HG02973 (cell line): Measurements from ENCODE around the gene CUX1.
"Not testable (repeated sequence)": the region's sequence is repeated elsewhere in the genome, so short reads cannot be mapped to it uniquely, and the experiment has no call there.

Experiments
- ATAC-seq: cut with Tn5 transposase; IDR thresholded peaks from one replicate; pipeline ENCODE4 v1.9.1; 2021; ENCODE audit warnings: moderate library complexity; ENCODE audit not compliant: unreplicated experiment

Gene CUX1

GRCh38 chr7:101823096-101823495 lies 5.7 kb downstream of the CUX1 start:
- no peak for ATAC-seq

DNA sequence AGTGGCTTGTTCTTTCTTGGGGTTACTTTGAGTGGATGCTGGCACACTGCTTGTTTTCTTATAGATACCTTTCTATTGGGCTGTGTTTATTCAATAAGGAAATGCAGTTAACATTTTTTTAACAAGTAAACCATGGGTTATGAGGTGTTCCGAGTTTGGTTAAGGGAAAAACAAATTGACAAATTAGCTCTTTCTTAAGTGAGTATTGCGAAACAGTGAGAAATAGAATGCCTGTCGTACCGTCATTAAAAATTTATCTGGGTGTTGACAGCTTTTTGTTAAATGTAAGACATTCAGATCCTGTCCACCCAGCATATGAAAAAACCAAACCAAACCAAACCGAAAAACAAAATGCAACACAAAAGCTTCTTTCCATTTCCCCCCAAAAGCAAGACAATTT lies 6.2 kb downstream of the CUX1 start:
- ATAC-seq = no peak

DNA sequence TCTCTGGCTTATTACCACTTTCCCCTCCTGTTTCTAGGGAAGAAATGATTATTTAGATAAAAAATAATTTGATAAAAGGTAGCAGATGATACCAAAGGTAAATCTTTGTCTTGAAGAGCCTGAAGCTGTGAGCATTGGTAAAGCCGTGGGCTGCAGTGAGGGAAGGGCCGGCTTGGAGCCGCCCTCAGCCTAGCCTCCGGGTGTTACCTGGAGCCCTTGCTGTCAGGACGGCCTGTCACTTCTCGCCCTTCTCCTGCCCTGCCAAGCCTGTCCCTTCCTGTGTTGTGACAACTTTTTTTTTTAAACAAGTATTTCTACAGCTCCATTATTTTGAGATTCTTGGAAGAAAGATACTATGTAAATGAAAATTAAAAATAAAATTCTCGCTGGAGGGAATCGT lies 7.0 kb downstream of the CUX1 start:
- no peak for ATAC-seq

DNA sequence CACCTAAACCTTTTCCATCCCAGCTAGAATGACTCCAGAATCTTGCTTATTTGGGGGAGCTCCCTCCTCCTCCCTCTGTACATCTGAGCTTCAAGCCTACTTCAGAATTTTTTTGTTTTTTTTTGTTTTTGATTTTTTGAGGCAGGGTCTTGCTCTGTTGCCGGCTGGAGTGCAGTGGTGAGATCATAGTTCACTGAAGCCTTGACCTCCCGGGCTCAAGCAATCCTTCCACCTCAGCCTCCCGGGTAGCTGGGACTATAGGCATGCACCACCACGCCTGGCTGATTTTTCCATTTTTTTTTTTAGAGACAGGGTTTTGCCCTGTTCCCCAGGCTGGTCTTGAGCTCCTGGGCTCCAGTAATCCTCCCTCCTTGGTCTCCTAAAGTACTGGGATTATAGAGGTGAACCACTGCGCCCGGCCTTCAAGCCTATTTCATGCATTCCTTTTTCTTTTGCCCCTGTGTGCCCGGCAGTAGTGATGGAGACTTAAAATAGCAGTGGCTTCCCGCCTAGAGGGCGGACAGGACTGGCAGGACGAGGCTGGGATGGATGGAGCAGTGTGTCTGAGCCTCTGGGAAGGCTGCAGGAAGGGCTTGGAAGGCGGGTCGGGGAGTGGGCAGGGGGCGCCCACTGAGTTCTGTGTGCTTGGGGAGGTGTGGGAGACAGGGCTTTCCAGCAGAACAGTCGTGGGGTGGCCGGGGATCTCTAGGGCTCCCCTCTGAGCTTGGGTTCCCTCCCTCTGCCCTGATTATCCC lies 8.8 kb downstream of the CUX1 start:
- ATAC-seq = no peak

DNA sequence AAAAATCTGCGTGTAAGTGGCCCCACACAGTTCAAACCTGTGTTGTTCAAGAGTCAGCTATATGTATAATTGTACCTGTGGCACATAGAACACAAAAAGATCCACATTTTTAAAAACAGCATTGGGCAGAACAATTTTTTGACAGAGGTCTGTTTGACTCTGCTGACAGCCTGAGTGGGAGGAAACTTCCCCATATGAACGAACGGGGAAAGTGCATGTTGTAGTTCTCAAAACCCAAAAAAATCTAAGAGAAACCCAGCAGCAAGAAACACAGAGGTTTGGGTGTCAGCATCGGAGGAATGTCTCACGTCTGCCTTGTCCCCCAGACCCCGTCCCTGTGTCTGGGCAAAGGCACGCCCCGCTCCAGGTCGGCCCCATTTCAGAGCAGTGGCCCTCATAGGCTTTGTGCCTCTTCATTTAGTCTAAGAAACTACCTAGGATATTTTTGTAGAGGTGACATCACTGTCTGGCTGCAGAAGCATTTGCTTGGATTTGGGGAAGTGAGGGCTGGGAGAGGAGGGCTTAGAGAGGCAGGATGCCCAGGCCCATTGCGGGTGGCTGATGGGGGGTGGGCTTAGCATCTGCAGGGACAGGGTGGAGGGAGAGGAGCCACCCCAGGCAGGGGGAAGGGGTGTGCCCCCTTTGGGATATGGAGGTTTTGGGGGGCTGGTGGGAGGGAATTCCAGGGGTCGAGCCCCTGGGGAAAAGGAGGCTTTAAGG lies 11.0 kb downstream of the CUX1 start:
- ATAC-seq = no peak

DNA sequence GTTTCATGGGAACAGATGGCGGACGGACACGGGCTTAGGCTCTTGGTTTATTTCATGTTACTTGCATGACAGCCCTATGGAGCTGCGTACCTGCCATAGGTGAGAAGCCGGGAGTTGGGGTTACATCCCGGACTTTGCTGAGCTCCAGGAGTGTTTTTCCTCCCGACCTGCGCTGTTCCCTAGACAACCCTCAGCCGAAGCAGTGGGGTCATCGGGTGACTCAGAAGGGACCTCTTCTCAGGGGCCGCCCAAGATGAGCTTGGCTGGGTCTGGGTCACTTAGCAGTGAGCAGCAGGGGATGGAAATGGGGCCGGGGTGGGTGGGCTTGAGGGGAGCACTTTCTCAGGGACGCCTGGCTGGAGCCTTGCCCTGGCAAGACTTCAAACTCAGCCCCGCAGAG lies 11.9 kb downstream of the CUX1 start:
- no peak for ATAC-seq

- ATAC-seq = no peak
Observed at GRCh38 chr7:101829821-101830220, 12.4 kb downstream of the CUX1 start.

GRCh38 chr7:101831396-101831795 lies 14.0 kb downstream of the CUX1 start:
- not testable (repeated sequence) for ATAC-seq

DNA sequence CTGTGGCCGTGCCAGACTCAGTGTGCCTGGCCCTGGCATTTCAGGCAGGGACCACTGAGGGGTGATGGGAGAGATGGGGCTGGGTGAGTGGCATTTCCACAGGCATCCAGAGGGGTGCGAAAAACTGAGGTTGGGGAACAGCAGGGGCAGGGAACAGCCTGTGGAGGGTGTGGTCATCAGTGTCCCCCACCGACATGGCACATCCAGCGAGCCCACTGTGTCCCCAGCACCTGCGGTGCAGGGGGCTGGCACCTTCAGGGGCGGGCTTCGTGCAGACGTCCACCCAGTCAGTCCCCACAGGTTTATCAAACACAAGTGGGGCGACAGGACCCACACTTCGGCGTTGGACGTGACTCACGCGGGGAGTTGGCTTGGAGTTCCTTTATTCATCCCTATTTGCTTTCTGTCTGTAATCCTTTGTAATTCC lies 14.8 kb downstream of the CUX1 start:
- no peak for ATAC-seq

DNA sequence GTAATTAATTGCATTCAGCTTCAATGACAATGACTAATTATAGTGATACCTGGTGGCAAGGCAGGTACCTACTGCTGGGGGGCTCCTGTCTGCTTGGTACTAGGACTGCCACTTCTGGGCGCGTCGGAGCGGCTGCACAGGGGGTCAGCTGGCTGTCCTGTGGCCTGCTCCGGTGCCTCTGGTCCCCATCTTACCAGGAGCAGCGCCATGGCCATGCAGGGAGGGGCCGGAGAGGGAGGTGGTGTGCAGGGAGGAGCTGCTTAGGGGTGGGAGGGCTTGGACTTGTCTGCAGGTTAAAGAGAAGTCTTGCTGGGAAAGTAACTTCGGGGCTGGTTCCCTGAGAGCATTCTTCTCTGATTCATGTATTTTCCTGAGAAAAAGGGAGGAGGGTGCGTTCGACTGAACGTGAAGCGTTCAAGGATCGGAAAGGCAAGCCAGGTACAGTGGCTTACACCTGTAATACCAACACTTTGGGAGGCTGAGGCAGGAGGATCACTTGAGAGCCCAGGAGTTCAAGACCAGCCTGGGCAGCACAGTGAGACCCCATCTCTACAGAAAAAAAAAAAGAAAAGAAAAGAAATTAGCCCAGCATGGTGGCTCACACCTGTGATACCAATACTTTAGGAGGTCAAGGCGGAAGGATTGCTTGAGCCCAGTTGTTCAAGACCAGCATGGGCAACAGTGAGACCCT lies 15.4 kb downstream of the CUX1 start:
- ATAC-seq = no peak

- ATAC-seq = no peak
Observed at GRCh38 chr7:101833799-101834198, 16.4 kb downstream of the CUX1 start.

DNA sequence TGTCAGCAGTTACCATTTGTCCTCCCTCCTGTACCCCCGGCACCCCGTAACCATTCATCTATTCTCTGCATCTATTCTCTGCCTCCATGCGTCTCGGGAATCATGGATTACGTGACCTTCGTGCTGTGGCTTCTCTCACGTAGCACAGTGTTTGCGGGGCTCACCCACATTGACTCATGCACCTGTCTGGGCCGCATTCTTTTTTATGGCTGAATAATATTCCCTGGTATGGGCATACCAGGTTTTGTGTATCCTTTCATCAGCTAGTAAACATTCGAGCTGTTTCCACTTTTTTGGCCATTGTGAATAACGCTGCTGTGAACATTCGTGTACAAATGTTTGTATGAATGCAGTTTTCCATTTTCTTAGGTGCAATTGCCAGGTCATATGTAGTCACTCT lies 17.7 kb downstream of the CUX1 start:
- ATAC-seq = no peak

GRCh38 chr7:101837433-101837832 lies 20.0 kb downstream of the CUX1 start:
- ATAC-seq = not testable (repeated sequence)

DNA sequence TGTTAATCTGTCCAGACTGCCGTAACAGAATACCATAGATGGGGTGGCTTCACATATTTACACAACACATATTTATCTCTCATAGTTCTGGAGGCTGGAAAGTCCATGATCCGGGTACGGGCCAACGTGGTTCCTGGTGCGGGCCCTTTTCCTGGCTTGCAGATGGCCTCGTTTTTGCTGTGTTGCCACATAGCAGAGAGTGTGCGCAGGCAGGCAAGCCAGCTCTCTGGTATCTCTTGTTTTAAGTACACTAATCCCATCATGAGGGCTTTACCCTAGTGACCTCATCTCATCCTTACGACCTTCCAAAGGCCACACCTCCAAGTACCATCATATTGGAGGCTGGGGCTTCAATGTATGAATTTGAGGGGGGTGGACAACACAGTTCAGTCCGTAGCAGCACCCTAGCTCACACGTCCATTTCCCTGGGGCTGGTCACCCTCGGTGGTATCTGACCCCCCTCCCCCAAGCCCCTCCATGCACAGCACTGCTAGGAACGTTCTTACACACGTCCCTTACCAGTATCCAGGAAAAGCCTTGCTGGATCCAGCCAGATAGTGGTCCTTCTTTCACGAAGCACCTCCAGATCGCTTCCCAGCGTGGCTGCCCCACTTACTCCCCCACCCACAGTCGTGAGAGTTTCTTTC lies 21.5 kb downstream of the CUX1 start:
- no peak for ATAC-seq

DNA sequence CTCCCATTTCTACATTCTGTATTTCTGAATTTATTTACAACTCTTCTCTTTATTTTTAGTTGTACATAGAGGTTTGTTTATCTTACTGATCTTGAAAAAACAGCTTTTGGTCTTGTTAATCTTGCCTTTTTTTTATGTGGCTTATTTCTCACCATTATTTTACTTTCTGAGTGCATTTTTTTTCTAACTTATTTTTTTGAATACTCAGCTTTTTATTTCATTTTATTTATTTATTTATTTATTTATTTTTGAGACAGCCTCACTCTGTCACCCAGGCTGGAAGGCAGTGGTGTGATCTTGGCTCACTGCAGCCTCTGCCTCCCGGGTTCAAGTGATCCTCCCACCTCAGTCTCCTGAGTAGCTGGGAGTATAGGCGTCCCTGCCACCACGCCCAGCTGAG lies 23.9 kb downstream of the CUX1 start:
- no peak for ATAC-seq

GRCh38 chr7:101843293-101844271 lies 26.2 kb downstream of the CUX1 start:
- ATAC-seq = no peak

DNA sequence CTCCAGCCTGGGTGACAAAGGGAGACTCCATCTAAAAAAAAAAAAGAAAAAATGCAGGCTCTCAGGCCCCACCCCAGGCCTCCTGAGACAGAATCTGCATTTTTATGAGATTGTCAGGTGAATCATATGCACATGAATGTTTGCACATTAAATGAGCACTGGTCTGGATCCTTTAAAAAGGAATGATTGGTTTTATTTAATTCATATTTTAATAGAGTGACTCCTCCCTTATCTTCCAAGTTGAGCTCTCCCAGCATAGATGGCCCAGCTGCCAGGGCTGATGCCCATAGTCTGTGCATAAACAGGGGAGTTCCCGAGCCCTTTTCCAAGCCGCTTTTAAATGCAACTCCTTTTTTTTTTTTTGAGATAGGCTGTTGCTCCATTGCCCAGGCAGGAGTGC lies 28.5 kb downstream of the CUX1 start:
- ATAC-seq = no peak

DNA sequence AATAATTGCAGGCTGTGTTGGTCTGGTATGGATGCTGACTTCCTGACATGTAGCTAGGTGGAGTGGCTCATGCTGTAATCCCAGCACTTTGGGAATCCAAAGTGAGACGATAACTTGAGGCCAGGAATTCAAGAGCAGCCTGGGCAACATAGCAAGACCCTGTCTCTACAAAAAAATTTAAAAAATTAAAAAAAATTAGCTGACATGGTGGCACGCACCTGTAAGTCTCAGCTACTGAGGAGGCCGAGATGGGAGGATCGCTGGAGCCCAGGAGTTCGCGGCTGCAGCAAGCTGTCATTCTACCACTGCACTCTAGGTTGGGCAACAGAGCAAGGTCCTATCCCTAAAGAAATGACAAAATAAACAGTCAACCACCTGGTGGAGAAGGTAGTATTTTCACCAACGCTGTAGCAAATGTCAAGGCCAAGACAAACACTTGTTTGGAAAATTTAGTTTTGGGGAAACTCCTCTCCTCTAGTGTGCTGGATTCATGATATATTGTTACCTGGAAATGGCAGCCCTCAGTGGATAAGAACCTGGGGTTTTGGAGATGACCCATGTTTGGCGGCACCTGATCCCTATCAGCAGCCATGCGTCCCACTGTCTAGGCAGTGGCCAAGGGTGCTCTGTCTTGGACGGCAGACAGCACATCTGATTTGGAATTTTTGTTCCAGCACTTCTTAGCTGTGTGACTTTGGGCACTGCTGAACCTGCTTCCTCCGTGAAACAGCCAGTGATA lies 29.5 kb downstream of the CUX1 start:
- no peak for ATAC-seq

DNA sequence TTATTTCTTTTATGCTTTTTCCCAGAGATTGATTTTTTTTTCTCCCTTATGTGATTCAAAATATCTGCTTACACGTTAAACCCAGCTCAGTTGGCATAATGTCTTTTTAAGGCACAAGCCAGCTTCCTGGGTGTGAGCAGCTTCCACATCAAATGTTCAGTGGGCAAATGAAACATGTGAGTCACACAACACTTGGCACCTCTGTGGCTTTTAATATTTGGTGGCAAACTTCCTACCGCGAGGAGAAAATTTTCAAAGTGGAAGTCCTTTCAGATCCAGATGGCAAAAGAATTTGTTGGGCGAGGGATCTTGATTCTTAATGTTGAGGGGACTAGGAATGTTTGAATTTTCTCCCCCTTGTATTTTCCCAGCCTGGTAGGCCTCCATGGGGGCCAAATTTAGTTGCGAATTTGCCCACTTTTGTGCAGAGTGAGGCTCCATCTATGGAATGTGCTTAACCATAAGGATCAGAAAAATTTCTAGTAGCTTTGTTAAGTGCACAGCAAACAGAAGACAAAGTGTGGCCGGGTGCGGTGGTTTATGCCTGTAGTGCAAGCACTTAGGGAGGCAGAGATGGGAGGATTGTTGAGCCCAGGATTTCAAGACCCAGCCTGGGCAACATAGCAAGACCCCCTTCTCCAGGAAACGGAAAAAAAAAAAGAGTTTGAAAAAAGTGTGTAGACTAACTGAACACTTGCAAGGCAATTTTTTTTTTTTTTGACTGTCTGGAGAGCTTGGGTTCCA lies 31.0 kb downstream of the CUX1 start:
- ATAC-seq = no peak
